Esophagus squamous epithelium (tissue), 5 donors: Measurements from ENCODE around the gene MYT1. TPM values are rescaled to one million over a fixed set of nuclear protein-coding genes. Genes with fewer than 3 reads are reported as not detected.

Source experiments
- DNase-seq: peaks from one replicate; lab custom pipeline; 2025; lab: John Stamatoyannopoulos, UW
- H3K27ac ChIP-seq, 4 donors: fragments of 200-600 bp; sonication (generic); one replicate each; pipeline ENCODE4 v1.5.1; 2016 to 2019; ENCODE audit warnings: mild to moderate bottlenecking in 1 of 4
- H3K27me3 ChIP-seq, 4 donors: fragments of 200-600 bp; sonication (generic); 1 replicate in 3 of 4; 2 replicates in 1 of 4; pipeline versions ENCODE4 v1.5.1 to v1.6.0; 2017 to 2021; ENCODE audit warnings: antibody characterized with exemption in 1 of 4
- H3K36me3 ChIP-seq, 3 donors: fragments of 200-600 bp; sonication (generic); one replicate each; pipeline ENCODE4 v1.5.1; 2016 to 2019
- H3K4me1 ChIP-seq, 3 donors: fragments of 200-600 bp; sonication (generic); one replicate each; pipeline ENCODE4 v1.5.1; 2017 to 2019
- H3K4me3 ChIP-seq, 4 donors: fragments of 200-600 bp; sonication (generic); 1 replicate in 3 of 4; 2 replicates in 1 of 4; pipeline ENCODE4 v1.5.1; 2016 to 2019; ENCODE audit warnings: mild to moderate bottlenecking in 2 of 4, moderate library complexity in 1 of 4
- H3K9me3 ChIP-seq, 3 donors: fragments of 200-600 bp; sonication (generic); one replicate each; pipeline ENCODE4 v1.5.1; 2016 to 2019
- CTCF ChIP-seq, 6 experiments: fragments of 450-650 bp in 4 of 6; fragments of 200-600 bp in 2 of 6; sonication (generic) in 2 of 6; IDR thresholded peaks; one replicate each; pipeline ENCODE4 v1.5.1; 2016 to 2019; ENCODE audit warnings: antibody characterized with exemption in 6 of 6, mild to moderate bottlenecking in 4 of 6, moderate library complexity in 4 of 6
- POLR2A ChIP-seq, 4 donors: fragments of 450-650 bp; IDR thresholded peaks; one replicate each; pipeline ENCODE4 v1.6.1; 2017; ENCODE audit warnings: antibody characterized with exemption in 4 of 4, mild to moderate bottlenecking in 4 of 4, moderate library complexity in 3 of 4
- WGBS, 2 donors: methylation state at CpG; one replicate each; pipeline ENCODE4 v1.1.5; 2018; 5-methylcytosine and 5-hydroxymethylcytosine counted together
- intact Hi-C: fragments of 100-400 bp; cut with DNase I; formaldehyde crosslinking; loops from one replicate; pipeline ENCODE4 v1.15.0; 2022
- total RNA-seq, 4 donors: library from RNA; depleted of rRNA; stranded (reverse); fragments of >200 nt; gene quantifications; one replicate each; pipeline ENCODE4 v1.1.0, GENCODE V29; 2016
- donor health status: DM: yes; HTN: yes; CAD: no.

Gene MYT1
- total RNA-seq, 4 donors from 2014 or later: not detected

GRCh38 chr20:64228751-64229506 is 64.7 kb downstream of the MYT1 start:
- TF ChIP-seq CTCF (IDR thresholded peaks at IDR 0.05) (no peak), POLR2A (IDR thresholded peaks at IDR 0.05) (no peak)
- 60 to 62% methylated on average over 5 to 8 of the region's 14 CpGs for WGBS, 2 donors
- Histone ChIP-seq H3K4me3 (no peak overlapping the region), H3K36me3 (no peaks in the 10 kb centered on the region), H3K4me1 (peaks cover 0 to 6% (median 3%) of the 10 kb centered on the region in 3 donors), H3K27ac (no peak overlapping the region), H3K27me3 (peaks cover 0 to 3% (median 0%) of the 10 kb centered on the region in 4 donors), H3K9me3 (no peaks in the 10 kb centered on the region)
- DNase-seq: no peak
- intact Hi-C loops: no loop called here

GRCh38 chr20:64229507-64230061 is 65.3 kb downstream of the MYT1 start:
- intact Hi-C loops: no loop called here
- Histone ChIP-seq H3K4me1 (no peaks in the 10 kb centered on the region), H3K36me3 (no peaks in the 10 kb centered on the region), H3K9me3 (no peaks in the 10 kb centered on the region), H3K27me3 (peaks cover 0 to 3% (median 0%) of the 10 kb centered on the region in 4 donors), H3K4me3 (no peak overlapping the region), H3K27ac (no peak overlapping the region)
- no peak for TF ChIP-seq CTCF (IDR thresholded peaks at IDR 0.05)
- TF ChIP-seq POLR2A (IDR thresholded peaks at IDR 0.05): no peak
- 47 to 53% methylated on average over 5 to 6 of the region's 8 CpGs for WGBS, 2 donors
- DNase-seq: no peak

GRCh38 chr20:64230461-64231145 is 66.4 kb downstream of the MYT1 start:
- 90 to 91% methylated on average over 16 to 19 of the region's 22 CpGs for WGBS, 2 donors
- intact Hi-C loops: no loop called here
- DNase-seq: no peak
- Histone ChIP-seq H3K27ac (no peak overlapping the region), H3K4me1 (no peaks in the 10 kb centered on the region), H3K36me3 (no peaks in the 10 kb centered on the region), H3K9me3 (no peaks in the 10 kb centered on the region), H3K4me3 (no peak overlapping the region), H3K27me3 (peaks cover 0 to 3% (median 0%) of the 10 kb centered on the region in 4 donors)
- TF ChIP-seq CTCF (IDR thresholded peaks at IDR 0.05): no peak

- no peak overlapping the region for H3K27ac ChIP-seq
- intact Hi-C loops: no loop called here
- TF ChIP-seq POLR2A (IDR thresholded peaks at IDR 0.05) (no peak), CTCF (IDR thresholded peaks at IDR 0.05) (no peak)
- H3K4me1 ChIP-seq: no peaks in the 10 kb centered on the region
- DNase-seq: no peak
- peaks cover 0 to 3% (median 0%) of the 10 kb centered on the region in 4 donors for H3K27me3 ChIP-seq
- H3K36me3 ChIP-seq: no peaks in the 10 kb centered on the region
- H3K4me3 ChIP-seq: no peak overlapping the region
- 80 to 97% methylated on average over 2 to 6 of the region's 27 CpGs for WGBS, 2 donors
- H3K9me3 ChIP-seq: no peaks in the 10 kb centered on the region
Observed at GRCh38 chr20:64231621-64232550, 67.6 kb downstream of the MYT1 start.
